GM23338 (cell line): ENCODE measurements around the gene MYH4. TPM values are rescaled to one million over a fixed set of nuclear protein-coding genes. Genes with fewer than 3 reads are reported as not detected.

ENCODE experiments used
- ATAC-seq: fragments of 200-7000 bp; cut with Tn5 transposase; 3 replicates; pipeline ENCODE4 v1.9.1; 2020
- DNase-seq: peaks from one replicate; pipeline ENCODE4 v3.0.0-alpha.2; 2015; ENCODE audit warnings: low spot score
- H2AFZ ChIP-seq: fragments of 200-600 bp; sonication (generic); 2 replicates; pipeline ENCODE4 v1.8.0; 2016; ENCODE audit warnings: antibody characterized with exemption, mild to moderate bottlenecking, moderate library complexity
- H3F3A ChIP-seq: fragments of 200-600 bp; sonication (generic); replicated peaks from 2 replicates; pipeline ENCODE4 v1.8.0; 2017; ENCODE audit warnings: antibody characterized with exemption, mixed run types, low read depth
- H3K27ac ChIP-seq: fragments of 200-600 bp; sonication (generic); 2 replicates; pipeline ENCODE4 v1.6.1; 2016; ENCODE audit warnings: low read depth
- H3K27me3 ChIP-seq: fragments of 200-600 bp; sonication (generic); 2 replicates; pipeline ENCODE4 v1.8.0; 2016; ENCODE audit warnings: mild to moderate bottlenecking, mixed run types, moderate library complexity; ENCODE audit not compliant: insufficient read depth
- H3K36me3 ChIP-seq: fragments of 200-600 bp; sonication (generic); 2 replicates; pipeline ENCODE4 v1.8.0; 2016; ENCODE audit warnings: mild to moderate bottlenecking; ENCODE audit not compliant: insufficient read depth
- H3K4me1 ChIP-seq: fragments of 200-600 bp; sonication (generic); 2 replicates; pipeline ENCODE4 v1.8.0; 2016; ENCODE audit warnings: mild to moderate bottlenecking, moderate library complexity; ENCODE audit not compliant: insufficient read depth
- H3K4me2 ChIP-seq: fragments of 200-600 bp; sonication (generic); 2 replicates; pipeline ENCODE4 v1.7.1; 2017; ENCODE audit warnings: mixed run types
- H3K4me3 ChIP-seq: fragments of 200-600 bp; sonication (generic); 2 replicates; pipeline ENCODE4 v1.6.1; 2016; ENCODE audit warnings: mixed run types
- H3K79me2 ChIP-seq: fragments of 200-600 bp; sonication (generic); replicated peaks from 2 replicates; pipeline ENCODE4 v1.8.0; 2017; ENCODE audit warnings: mild to moderate bottlenecking; ENCODE audit not compliant: insufficient read depth
- H3K9me2 ChIP-seq: fragments of 200-600 bp; sonication (generic); 2 replicates; pipeline ENCODE4 v1.8.0; 2017; ENCODE audit not compliant: insufficient read depth
- H4K20me1 ChIP-seq: fragments of 200-600 bp; sonication (generic); replicated peaks from 2 replicates; pipeline ENCODE4 v1.8.0; 2017; ENCODE audit warnings: mild to moderate bottlenecking; ENCODE audit not compliant: insufficient read depth
- H3K27ac Mint-ChIP-seq: 2 replicates; pipeline ENCODE4 v1.8.0; 2020; ENCODE audit warnings: inconsistent platforms, mild to moderate bottlenecking, moderate library complexity, mixed read lengths
- H3K27me3 Mint-ChIP-seq: 3 replicates; pipeline ENCODE4 v1.8.0; 2022; ENCODE audit warnings: low read depth, mild to moderate bottlenecking, moderate library complexity, mixed read lengths, inconsistent platforms; ENCODE audit not compliant: insufficient read depth, poor library complexity
- H3K36me3 Mint-ChIP-seq: 3 replicates; pipeline ENCODE4 v1.8.0; 2021; ENCODE audit warnings: low read depth, mild to moderate bottlenecking, inconsistent platforms, moderate library complexity, mixed read lengths
- H3K4me1 Mint-ChIP-seq: 3 replicates; pipeline ENCODE4 v1.8.0; 2020; ENCODE audit warnings: mild to moderate bottlenecking, inconsistent platforms, mixed read lengths
- H3K4me3 Mint-ChIP-seq: 3 replicates; pipeline ENCODE4 v1.8.0; 2021; ENCODE audit warnings: moderate library complexity, mild to moderate bottlenecking, inconsistent platforms, mixed read lengths
- H3K9me3 Mint-ChIP-seq: 3 replicates; pipeline ENCODE4 v1.8.0; 2020; ENCODE audit warnings: moderate library complexity, mild to moderate bottlenecking, inconsistent platforms, mixed read lengths
- CREB1 ChIP-seq: fragments of 250-450 bp; sonication (Bioruptor Pico); IDR thresholded peaks from 2 replicates; pipeline ENCODE4 v1.5.0; 2020; ENCODE audit warnings: low read depth, mild to moderate bottlenecking, moderate library complexity
- EZH2 ChIP-seq: fragments of 200-600 bp; sonication (generic); IDR thresholded peaks from one replicate; pipeline ENCODE4 v1.8.0; 2017; ENCODE audit warnings: antibody characterized with exemption, mild to moderate bottlenecking, low read depth; ENCODE audit not compliant: unreplicated experiment
- EZH2phosphoT487 ChIP-seq: fragments of 200-600 bp; sonication (generic); IDR thresholded peaks from one replicate; pipeline ENCODE4 v1.8.1; 2018; ENCODE audit warnings: antibody characterized with exemption; ENCODE audit not compliant: unreplicated experiment
- JUNB ChIP-seq: IDR thresholded peaks from one replicate; pipeline ENCODE4 v1.6.1; 2016; ENCODE audit warnings: antibody characterized with exemption; ENCODE audit not compliant: unreplicated experiment
- POLR2AphosphoS5 ChIP-seq: IDR thresholded peaks from 2 replicates; pipeline ENCODE4 v1.6.1; 2016; ENCODE audit warnings: antibody characterized with exemption, low read depth
- REST ChIP-seq: IDR thresholded peaks from one replicate; pipeline ENCODE4 v1.6.1; 2018; ENCODE audit warnings: antibody characterized with exemption; ENCODE audit not compliant: unreplicated experiment
- STAT1 ChIP-seq: IDR thresholded peaks from one replicate; pipeline ENCODE4 v1.6.1; 2016; ENCODE audit warnings: antibody characterized with exemption; ENCODE audit not compliant: unreplicated experiment
- ZNF114 ChIP-seq: fragments of 250-450 bp; sonication (Bioruptor Pico); IDR thresholded peaks from 2 replicates; pipeline ENCODE4 v1.5.0; 2020; ENCODE audit warnings: mild to moderate bottlenecking, moderate library complexity
- polyA plus RNA-seq: library from polyadenylated mRNA; unstranded; fragments of >200 nt; fragmentation: Nextera tagmentation; extraction: Ambion mirVana; gene quantifications from 2 replicates; pipeline ENCODE4 v1.2.1, GENCODE V29; 2016
- total RNA-seq: library from RNA; depleted of rRNA; stranded (reverse); fragments of >200 nt; shearing (Covaris generic); gene quantifications from 2 replicates; pipeline ENCODE4 v1.2.3, GENCODE V29; 2014
- TF ChIP-seq, protein P1 (sequence below): fragments of 250-450 bp; sonication (Bioruptor Pico); IDR thresholded peaks from 2 replicates; pipeline ENCODE4 v1.5.0; 2020; ENCODE audit warnings: mild to moderate bottlenecking, moderate library complexity
- TF ChIP-seq, protein P2 (sequence below), 2 experiments: fragments of 200-600 bp in 1 of 2; sonication (generic) in 1 of 2; conservative IDR thresholded peaks; 2 replicates each; pipeline versions ENCODE4 v1.5.1 to v1.6.1; 2016 to 2017; ENCODE audit warnings: antibody characterized with exemption in 2 of 2, low read depth in 2 of 2, mild to moderate bottlenecking in 2 of 2, moderate library complexity in 1 of 2

MYH4 gene
- total and polyA plus RNA-seq, 2 experiments from 2014 or later: not detected

GRCh38 chr17:10420811-10421210 lies 48.5 kb downstream of the MYH4 start:
- no peaks in the 10 kb centered on the region for H3K27me3 ChIP-seq
- H3K4me2 ChIP-seq: no peak overlapping the region
- H3K36me3 ChIP-seq: no peaks in the 10 kb centered on the region
- TF ChIP-seq, protein P1, sequence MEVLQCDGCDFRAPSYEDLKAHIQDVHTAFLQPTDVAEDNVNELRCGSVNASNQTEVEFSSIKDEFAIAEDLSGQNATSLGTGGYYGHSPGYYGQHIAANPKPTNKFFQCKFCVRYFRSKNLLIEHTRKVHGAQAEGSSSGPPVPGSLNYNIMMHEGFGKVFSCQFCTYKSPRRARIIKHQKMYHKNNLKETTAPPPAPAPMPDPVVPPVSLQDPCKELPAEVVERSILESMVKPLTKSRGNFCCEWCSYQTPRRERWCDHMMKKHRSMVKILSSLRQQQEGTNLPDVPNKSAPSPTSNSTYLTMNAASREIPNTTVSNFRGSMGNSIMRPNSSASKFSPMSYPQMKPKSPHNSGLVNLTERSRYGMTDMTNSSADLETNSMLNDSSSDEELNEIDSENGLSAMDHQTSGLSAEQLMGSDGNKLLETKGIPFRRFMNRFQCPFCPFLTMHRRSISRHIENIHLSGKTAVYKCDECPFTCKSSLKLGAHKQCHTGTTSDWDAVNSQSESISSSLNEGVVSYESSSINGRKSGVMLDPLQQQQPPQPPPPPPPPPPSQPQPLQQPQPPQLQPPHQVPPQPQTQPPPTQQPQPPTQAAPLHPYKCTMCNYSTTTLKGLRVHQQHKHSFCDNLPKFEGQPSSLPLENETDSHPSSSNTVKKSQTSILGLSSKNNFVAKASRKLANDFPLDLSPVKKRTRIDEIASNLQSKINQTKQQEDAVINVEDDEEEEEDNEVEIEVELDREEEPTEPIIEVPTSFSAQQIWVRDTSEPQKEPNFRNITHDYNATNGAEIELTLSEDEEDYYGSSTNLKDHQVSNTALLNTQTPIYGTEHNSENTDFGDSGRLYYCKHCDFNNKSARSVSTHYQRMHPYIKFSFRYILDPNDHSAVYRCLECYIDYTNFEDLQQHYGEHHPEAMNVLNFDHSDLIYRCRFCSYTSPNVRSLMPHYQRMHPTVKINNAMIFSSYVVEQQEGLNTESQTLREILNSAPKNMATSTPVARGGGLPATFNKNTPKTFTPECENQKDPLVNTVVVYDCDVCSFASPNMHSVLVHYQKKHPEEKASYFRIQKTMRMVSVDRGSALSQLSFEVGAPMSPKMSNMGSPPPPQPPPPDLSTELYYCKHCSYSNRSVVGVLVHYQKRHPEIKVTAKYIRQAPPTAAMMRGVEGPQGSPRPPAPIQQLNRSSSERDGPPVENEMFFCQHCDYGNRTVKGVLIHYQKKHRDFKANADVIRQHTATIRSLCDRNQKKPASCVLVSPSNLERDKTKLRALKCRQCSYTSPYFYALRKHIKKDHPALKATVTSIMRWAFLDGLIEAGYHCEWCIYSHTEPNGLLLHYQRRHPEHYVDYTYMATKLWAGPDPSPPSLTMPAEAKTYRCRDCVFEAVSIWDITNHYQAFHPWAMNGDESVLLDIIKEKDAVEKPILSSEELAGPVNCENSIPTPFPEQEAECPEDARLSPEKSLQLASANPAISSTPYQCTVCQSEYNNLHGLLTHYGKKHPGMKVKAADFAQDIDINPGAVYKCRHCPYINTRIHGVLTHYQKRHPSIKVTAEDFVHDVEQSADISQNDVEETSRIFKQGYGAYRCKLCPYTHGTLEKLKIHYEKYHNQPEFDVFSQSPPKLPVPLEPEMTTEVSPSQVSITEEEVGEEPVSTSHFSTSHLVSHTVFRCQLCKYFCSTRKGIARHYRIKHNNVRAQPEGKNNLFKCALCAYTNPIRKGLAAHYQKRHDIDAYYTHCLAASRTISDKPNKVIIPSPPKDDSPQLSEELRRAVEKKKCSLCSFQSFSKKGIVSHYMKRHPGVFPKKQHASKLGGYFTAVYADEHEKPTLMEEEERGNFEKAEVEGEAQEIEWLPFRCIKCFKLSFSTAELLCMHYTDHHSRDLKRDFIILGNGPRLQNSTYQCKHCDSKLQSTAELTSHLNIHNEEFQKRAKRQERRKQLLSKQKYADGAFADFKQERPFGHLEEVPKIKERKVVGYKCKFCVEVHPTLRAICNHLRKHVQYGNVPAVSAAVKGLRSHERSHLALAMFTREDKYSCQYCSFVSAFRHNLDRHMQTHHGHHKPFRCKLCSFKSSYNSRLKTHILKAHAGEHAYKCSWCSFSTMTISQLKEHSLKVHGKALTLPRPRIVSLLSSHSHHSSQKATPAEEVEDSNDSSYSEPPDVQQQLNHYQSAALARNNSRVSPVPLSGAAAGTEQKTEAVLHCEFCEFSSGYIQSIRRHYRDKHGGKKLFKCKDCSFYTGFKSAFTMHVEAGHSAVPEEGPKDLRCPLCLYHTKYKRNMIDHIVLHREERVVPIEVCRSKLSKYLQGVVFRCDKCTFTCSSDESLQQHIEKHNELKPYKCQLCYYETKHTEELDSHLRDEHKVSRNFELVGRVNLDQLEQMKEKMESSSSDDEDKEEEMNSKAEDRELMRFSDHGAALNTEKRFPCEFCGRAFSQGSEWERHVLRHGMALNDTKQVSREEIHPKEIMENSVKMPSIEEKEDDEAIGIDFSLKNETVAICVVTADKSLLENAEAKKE (CRISPR knock-in tag): no peak
- TF ChIP-seq CREB1 (CRISPR knock-in tag) (no peak), EZH2phosphoT487 (no peak), JUNB (no peak), EZH2 (no peak), POLR2AphosphoS5 (no peak), REST (no peak), STAT1 (no peak), ZNF114 (CRISPR knock-in tag) (no peak)
- TF ChIP-seq, protein P2, sequence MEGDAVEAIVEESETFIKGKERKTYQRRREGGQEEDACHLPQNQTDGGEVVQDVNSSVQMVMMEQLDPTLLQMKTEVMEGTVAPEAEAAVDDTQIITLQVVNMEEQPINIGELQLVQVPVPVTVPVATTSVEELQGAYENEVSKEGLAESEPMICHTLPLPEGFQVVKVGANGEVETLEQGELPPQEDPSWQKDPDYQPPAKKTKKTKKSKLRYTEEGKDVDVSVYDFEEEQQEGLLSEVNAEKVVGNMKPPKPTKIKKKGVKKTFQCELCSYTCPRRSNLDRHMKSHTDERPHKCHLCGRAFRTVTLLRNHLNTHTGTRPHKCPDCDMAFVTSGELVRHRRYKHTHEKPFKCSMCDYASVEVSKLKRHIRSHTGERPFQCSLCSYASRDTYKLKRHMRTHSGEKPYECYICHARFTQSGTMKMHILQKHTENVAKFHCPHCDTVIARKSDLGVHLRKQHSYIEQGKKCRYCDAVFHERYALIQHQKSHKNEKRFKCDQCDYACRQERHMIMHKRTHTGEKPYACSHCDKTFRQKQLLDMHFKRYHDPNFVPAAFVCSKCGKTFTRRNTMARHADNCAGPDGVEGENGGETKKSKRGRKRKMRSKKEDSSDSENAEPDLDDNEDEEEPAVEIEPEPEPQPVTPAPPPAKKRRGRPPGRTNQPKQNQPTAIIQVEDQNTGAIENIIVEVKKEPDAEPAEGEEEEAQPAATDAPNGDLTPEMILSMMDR (conservative IDR thresholded peaks at IDR 0.05; ENCODE audit: low read depth in 2 of 2): no peak
- no peak overlapping the region for H3K4me3 ChIP-seq
- H3K9me3 Mint-ChIP-seq: no peaks in the 10 kb centered on the region
- no peak overlapping the region for H3K27ac Mint-ChIP-seq
- no peaks in the 10 kb centered on the region for H3K79me2 ChIP-seq
- DNase-seq (no peak), ATAC-seq (no peak)
- H3K27me3 Mint-ChIP-seq: no peaks in the 10 kb centered on the region
- no peaks in the 10 kb centered on the region for H4K20me1 ChIP-seq
- H3F3A ChIP-seq: no peaks in the 10 kb centered on the region
- no peaks in the 10 kb centered on the region for H3K36me3 Mint-ChIP-seq
- H3K27ac ChIP-seq: no peak overlapping the region
- H3K9me2 ChIP-seq: no peaks in the 10 kb centered on the region
- no peak overlapping the region for H3K4me3 Mint-ChIP-seq
- peaks cover 28% of the 10 kb centered on the region for H3K4me1 Mint-ChIP-seq
- H2AFZ ChIP-seq: no peak overlapping the region
- peaks cover 24% of the 10 kb centered on the region for H3K4me1 ChIP-seq
